Duodenal mucosa (tissue), 2 donors: ENCODE measurements around the gene WDFY3.

ENCODE experiments used
- H3K27ac ChIP-seq: one replicate; pipeline ENCODE4 v1.7.0; 2013; ENCODE audit warnings: low read depth, low read length
- H3K27me3 ChIP-seq, 2 donors: one replicate each; pipeline ENCODE4 v1.7.0; 2013; ENCODE audit warnings: low read length in 2 of 2, control low read depth in 1 of 2; ENCODE audit not compliant: insufficient read depth in 2 of 2, control insufficient read depth in 1 of 2
- H3K36me3 ChIP-seq, 2 donors: one replicate each; pipeline ENCODE4 v1.7.0; 2013; ENCODE audit warnings: low read length in 2 of 2, control low read depth in 1 of 2; ENCODE audit not compliant: insufficient read depth in 2 of 2, control insufficient read depth in 1 of 2
- H3K4me1 ChIP-seq, 2 donors: one replicate each; pipeline ENCODE4 v1.7.0; 2013; ENCODE audit warnings: low read length in 2 of 2, control low read depth in 1 of 2; ENCODE audit not compliant: insufficient read depth in 2 of 2, control insufficient read depth in 1 of 2
- H3K4me3 ChIP-seq, 2 donors: one replicate each; pipeline ENCODE4 v1.7.0; 2013; ENCODE audit warnings: low read length in 2 of 2, low read depth in 1 of 2
- H3K9ac ChIP-seq, 2 donors: one replicate each; pipeline ENCODE4 v1.7.0; 2013; ENCODE audit warnings: low read length in 2 of 2, low read depth in 1 of 2
- H3K9me3 ChIP-seq, 2 donors: one replicate each; pipeline ENCODE4 v1.7.0; 2013; ENCODE audit warnings: low read length in 2 of 2, control low read depth in 1 of 2; ENCODE audit not compliant: control insufficient read depth in 1 of 2

The WDFY3 gene

DNA sequence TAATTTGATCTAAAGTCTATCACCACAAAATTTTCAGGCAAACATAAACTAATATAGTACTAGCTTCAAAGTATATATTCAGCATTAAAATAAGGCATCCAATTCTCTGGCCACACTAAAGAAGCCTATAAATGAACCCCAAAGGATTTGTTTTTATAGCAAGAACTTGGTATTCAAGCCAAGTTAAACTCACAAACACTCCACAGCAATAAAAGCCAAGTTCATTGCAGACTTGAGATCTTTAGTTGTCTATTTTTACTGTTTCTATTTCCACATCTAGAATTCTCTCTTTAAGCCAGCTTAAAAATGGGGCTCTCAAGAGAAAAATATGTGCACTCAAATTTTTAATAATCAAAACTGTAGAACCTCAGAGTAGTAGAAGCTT is 51.1 kb downstream of the WDFY3 start:
- no peak overlapping the region for H3K9ac ChIP-seq
- no peaks in the 10 kb centered on the region for H3K36me3 ChIP-seq
- H3K27ac ChIP-seq, result no peak overlapping the region

DNA sequence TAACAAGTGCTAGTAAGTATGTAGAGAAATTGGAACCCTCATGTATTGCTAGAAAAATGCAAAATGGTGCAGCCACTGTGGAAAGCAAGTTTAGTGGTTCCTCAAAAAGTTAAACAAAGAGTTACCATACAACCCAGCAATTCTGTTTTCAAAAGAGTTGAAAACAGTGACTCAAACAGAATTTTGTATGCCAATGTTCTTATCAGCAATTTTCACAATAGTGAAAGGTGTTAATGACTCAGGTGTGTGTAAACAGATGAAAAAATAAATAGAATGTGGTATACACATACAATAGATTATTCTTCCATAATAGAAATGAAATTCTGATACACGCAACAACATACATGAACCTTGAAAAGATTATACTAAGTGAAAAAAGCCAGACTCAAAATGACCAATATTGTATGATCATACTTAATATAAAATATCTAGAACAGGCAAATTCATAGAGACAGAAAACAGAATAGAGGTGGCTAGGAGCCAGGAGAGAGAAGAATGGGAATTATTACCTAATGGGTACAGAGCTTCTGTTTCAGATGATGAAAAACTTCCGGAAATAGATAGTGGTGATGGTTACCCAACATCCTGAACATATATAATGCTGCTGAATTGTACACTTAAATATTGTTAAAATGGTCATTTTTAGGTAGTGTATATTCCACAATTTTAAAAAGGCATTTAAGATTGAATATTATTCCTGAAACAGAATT is 51.6 kb downstream of the WDFY3 start:
- Histone ChIP-seq H3K36me3 (no peaks in the 10 kb centered on the region), H3K27ac (no peak overlapping the region), H3K9me3 (no peaks in the 10 kb centered on the region), H3K27me3 (no peaks in the 10 kb centered on the region), H3K4me1 (no peaks in the 10 kb centered on the region), H3K4me3 (no peak overlapping the region), H3K9ac (no peak overlapping the region)

More for the DNA sequence above, 51.1 kb downstream of the WDFY3 start:
- Histone ChIP-seq H3K27me3 (no peaks in the 10 kb centered on the region), H3K4me3 (no peak overlapping the region), H3K9me3 (no peaks in the 10 kb centered on the region), H3K4me1 (no peaks in the 10 kb centered on the region)

DNA sequence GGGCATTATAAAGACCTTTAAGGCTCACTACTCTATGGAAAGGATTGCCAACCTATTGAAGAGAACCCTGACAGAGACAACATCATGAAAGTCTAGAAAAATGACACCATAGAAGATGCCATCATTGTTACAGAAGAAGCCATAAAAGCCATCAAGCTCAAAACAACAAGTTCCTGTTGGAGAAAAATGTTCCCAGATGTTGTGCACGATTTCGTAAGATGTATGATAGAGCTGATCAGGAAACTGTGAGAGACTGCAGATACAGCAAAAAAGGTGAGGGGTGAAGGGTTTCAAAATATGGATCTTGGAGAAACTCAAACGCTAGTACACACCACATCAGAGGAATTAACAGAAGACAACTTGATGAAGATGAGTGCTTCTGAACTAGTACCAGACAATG is 53.3 kb downstream of the WDFY3 start:
- Histone ChIP-seq H3K9ac (no peak overlapping the region), H3K36me3 (no peaks in the 10 kb centered on the region), H3K27me3 (no peaks in the 10 kb centered on the region), H3K4me1 (no peaks in the 10 kb centered on the region), H3K4me3 (no peak overlapping the region), H3K9me3 (no peaks in the 10 kb centered on the region), H3K27ac (no peak overlapping the region)

DNA sequence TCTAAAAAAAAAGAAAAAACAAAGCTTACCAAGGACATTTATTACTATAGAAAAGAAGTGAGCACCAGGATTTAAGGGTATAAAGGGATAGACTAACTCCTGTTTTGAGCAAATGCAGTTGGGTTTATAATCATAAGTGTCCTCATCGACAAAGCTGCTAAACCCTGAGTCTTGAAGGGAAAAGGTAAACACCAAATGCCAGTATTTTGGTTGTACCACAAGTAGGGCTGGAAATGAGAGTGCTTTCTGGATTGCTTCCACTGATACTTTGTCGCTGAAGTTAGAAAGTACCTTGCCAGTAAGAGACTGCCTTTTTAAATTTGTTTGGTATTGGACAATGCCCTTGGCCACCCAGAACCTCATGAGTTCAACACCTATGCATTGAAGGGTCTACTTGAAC is 53.7 kb downstream of the WDFY3 start:
- Histone ChIP-seq H3K9me3 (no peaks in the 10 kb centered on the region), H3K4me3 (no peak overlapping the region), H3K4me1 (no peaks in the 10 kb centered on the region), H3K9ac (no peak overlapping the region), H3K27me3 (no peaks in the 10 kb centered on the region), H3K27ac (no peak overlapping the region), H3K36me3 (no peaks in the 10 kb centered on the region)

DNA sequence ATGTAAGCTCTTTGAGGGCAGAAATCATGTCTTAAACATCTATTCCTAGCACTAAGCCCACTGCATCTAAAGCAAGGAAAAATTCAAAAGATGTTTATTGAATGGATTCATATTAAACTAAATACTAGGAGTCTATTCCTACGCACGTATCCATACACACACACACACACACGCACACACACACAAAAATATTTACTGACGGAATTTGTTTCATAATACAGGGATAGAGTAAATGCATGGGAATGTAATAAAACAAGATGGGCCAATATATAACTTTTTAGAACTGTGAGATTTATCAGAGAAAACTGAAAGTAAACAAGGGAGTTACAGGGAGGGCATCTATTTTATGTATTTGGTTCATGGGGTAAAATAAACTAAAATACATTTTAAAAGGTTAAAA is 57.6 kb downstream of the WDFY3 start:
- Histone ChIP-seq H3K4me3 (no peak overlapping the region), H3K36me3 (no peaks in the 10 kb centered on the region), H3K27ac (no peak overlapping the region), H3K9ac (no peak overlapping the region), H3K4me1 (no peaks in the 10 kb centered on the region), H3K9me3 (no peaks in the 10 kb centered on the region), H3K27me3 (no peaks in the 10 kb centered on the region)

DNA sequence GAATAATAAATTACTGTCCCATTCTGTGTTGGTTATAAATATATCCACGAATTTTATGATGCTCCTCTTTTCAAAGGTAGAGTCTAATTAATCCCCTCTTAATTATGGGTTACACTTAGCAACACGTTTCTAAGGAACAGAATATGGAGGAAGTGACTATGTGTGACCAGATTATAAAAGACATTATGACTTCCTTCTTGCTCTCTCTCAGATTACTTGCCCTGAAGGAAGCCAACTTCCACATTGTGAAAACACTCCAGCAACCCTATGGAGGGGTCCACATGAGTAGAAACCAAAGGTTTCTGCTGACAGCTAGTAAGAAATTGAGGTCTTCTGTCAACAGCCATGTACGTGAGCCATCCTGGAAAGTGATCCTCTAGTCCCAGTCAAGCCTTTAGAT is 59.3 kb downstream of the WDFY3 start:
- H3K4me3 ChIP-seq, result no peak overlapping the region
- no peaks in the 10 kb centered on the region for H3K9me3 ChIP-seq
- H3K4me1 ChIP-seq, result no peaks in the 10 kb centered on the region
- H3K27me3 ChIP-seq, result no peaks in the 10 kb centered on the region
- no peak overlapping the region for H3K27ac ChIP-seq
- H3K9ac ChIP-seq, result no peak overlapping the region
- H3K36me3 ChIP-seq, result no peaks in the 10 kb centered on the region

DNA sequence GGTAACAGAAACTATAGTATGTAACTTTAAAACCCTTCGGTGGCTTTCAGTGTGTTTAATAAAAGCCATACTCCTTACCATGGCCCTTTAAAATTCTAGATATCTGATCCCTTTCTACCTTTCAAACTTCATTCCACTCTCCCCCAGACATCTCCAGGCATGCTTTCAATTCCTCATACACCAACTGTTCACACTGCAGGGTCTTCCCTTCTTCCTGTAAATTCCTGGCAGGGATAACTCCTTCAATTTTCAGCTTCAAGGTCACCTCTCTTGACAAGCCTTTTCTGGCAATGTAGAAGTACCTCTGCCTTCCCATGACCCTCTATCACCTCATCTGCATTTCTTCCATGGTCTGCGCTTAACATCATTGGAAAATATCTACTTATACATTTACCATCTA is 60.8 kb downstream of the WDFY3 start:
- Histone ChIP-seq H3K9ac (no peak overlapping the region), H3K36me3 (peaks cover 0 to 3% of the 10 kb centered on the region in 2 donors), H3K9me3 (no peaks in the 10 kb centered on the region), H3K27ac (no peak overlapping the region), H3K4me3 (no peak overlapping the region), H3K4me1 (no peaks in the 10 kb centered on the region), H3K27me3 (no peaks in the 10 kb centered on the region)

DNA sequence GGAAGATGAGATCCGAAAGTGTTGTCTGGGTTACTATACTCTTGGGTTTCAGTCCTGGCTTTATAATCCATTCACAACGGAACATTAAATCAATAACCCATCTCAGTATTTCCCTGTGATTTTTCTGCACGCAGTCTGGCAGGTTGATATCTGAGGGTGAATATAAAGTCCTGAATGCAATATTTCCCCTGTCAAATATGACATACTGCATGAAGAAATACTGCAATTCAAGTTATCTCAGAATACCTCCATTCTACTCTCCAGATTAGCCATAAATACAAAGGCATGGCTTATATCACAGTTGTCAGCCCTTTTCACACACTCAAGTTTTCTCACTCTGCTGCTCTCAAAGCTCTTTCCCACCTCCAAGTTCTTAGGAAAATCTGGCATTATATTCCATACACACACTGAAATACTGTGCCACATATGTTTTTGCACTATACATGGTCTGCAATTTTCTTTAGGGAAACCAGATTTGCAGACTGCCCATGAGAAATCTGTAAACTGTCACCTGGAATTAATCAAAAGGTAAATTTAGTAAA is 64.7 kb downstream of the WDFY3 start:
- no peaks in the 10 kb centered on the region for H3K4me1 ChIP-seq
- H3K9ac ChIP-seq, result no peak overlapping the region
- no peaks in the 10 kb centered on the region for H3K27me3 ChIP-seq
- H3K4me3 ChIP-seq, result no peak overlapping the region
- H3K9me3 ChIP-seq, result no peaks in the 10 kb centered on the region
- H3K36me3 ChIP-seq, result peaks cover 0 to 3% of the 10 kb centered on the region in 2 donors
- no peak overlapping the region for H3K27ac ChIP-seq

DNA sequence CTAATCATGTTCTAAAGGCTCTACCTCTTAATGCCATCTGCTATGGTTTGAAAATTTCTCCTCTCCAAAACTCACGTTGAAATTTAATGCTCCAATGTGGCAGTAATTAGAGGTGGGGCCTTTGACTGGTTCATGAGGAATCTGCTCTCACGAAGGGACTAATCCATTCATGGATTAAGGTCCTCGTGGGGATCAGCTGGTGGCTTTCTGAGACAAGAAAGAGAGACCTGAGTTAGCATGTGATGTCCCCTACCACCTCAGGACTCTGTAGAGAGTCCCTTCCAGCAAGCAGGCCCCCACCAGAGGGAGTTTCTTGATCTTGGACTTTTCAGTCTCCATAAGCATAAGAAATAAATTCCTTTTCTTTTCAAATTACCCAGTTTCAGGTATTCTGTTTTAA is 65.3 kb downstream of the WDFY3 start:
- Histone ChIP-seq H3K9ac (no peak overlapping the region), H3K36me3 (peaks cover 0 to 3% of the 10 kb centered on the region in 2 donors), H3K27ac (no peak overlapping the region), H3K9me3 (no peaks in the 10 kb centered on the region), H3K4me3 (no peak overlapping the region), H3K4me1 (no peaks in the 10 kb centered on the region), H3K27me3 (no peaks in the 10 kb centered on the region)

DNA sequence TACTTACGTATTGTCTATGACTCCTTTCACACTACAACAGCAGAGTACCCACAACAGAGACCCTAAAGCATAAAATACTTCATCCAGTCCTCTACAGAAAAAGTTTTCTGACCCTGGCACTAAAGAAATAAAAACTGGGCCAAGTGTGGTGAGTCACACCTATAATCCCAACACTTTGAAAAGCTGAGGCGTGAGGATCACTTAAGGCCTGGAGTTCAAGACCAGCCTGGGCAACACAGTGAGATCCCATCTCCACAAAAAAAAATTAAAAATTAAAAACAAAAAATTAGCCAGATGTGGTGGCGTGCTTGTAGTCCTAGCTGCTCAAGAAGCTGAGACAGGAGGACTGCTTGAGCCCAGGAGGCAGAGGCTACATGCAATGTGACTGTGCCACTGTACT is 66.9 kb downstream of the WDFY3 start:
- H3K36me3 ChIP-seq, result peaks cover 0 to 3% of the 10 kb centered on the region in 2 donors
- H3K4me1 ChIP-seq, result no peaks in the 10 kb centered on the region
- H3K27ac ChIP-seq, result no peak overlapping the region
- no peak overlapping the region for H3K9ac ChIP-seq
- no peak overlapping the region for H3K4me3 ChIP-seq
- no peaks in the 10 kb centered on the region for H3K27me3 ChIP-seq
- H3K9me3 ChIP-seq, result no peaks in the 10 kb centered on the region
